Loucy (cell line): Measurements from ENCODE around the gene SFXN5.

Experiments
- H2AFZ ChIP-seq: fragments of 200-600 bp; sonication (generic); 2 replicates; pipeline ENCODE4 v1.6.0; 2016; ENCODE audit warnings: antibody characterized with exemption, mild to moderate bottlenecking, low read length, moderate library complexity
- H3F3A ChIP-seq: fragments of 200-600 bp; 2 replicates; pipeline ENCODE4 v1.6.0; 2016; ENCODE audit warnings: antibody characterized with exemption, low read depth, mild to moderate bottlenecking
- H3K27me3 ChIP-seq: fragments of 200-600 bp; sonication (generic); 2 replicates; pipeline ENCODE4 v1.6.1; 2014; ENCODE audit warnings: low read length, mild to moderate bottlenecking; ENCODE audit not compliant: insufficient read depth, poor library complexity, severe bottlenecking
- H3K36me3 ChIP-seq: fragments of 200-600 bp; sonication (generic); 2 replicates; pipeline ENCODE4 v1.6.1; 2016; ENCODE audit warnings: low read length; ENCODE audit not compliant: insufficient read depth
- H3K4me1 ChIP-seq: fragments of 200-600 bp; sonication (generic); 2 replicates; pipeline ENCODE4 v1.5.1; 2014; ENCODE audit warnings: low read length, mild to moderate bottlenecking; ENCODE audit not compliant: insufficient read depth, poor library complexity, severe bottlenecking
- H3K4me2 ChIP-seq: fragments of 200-600 bp; sonication (generic); 2 replicates; pipeline ENCODE4 v1.6.0; 2014; ENCODE audit warnings: antibody characterized with exemption, low read length, low read depth, mild to moderate bottlenecking; ENCODE audit not compliant: poor library complexity, severe bottlenecking
- H3K4me3 ChIP-seq: fragments of 200-600 bp; sonication (generic); 2 replicates; pipeline ENCODE4 v1.5.1; 2014; ENCODE audit warnings: low read length, mild to moderate bottlenecking, mixed read lengths; ENCODE audit not compliant: poor library complexity, severe bottlenecking
- H3K79me2 ChIP-seq: fragments of 200-600 bp; sonication (generic); 2 replicates; pipeline ENCODE4 v1.6.1; 2014; ENCODE audit warnings: low read length; ENCODE audit not compliant: insufficient read depth
- H3K9ac ChIP-seq: fragments of 200-600 bp; sonication (generic); 2 replicates; pipeline ENCODE4 v1.6.0; 2014; ENCODE audit warnings: mild to moderate bottlenecking, low read depth, low read length, moderate library complexity; ENCODE audit not compliant: poor library complexity, severe bottlenecking
- H3K9me2 ChIP-seq: fragments of 200-600 bp; sonication (generic); replicated peaks from 2 replicates; pipeline ENCODE4 v1.6.1; 2016; ENCODE audit warnings: low read depth, low read length, mixed read lengths
- H3K9me3 ChIP-seq: fragments of 200-600 bp; sonication (generic); 2 replicates; pipeline ENCODE4 v1.6.1; 2014; ENCODE audit warnings: mild to moderate bottlenecking, antibody characterized with exemption, low read length, low read depth; ENCODE audit not compliant: insufficient read depth
- H4K20me1 ChIP-seq: fragments of 200-600 bp; sonication (generic); 2 replicates; pipeline ENCODE4 v1.6.0; 2014; ENCODE audit warnings: antibody characterized with exemption, low read length, mild to moderate bottlenecking; ENCODE audit not compliant: insufficient read depth, poor library complexity, severe bottlenecking
- EZH2phosphoT487 ChIP-seq: fragments of 200-600 bp; IDR thresholded peaks from 2 replicates; pipeline ENCODE4 v1.6.1; 2018; ENCODE audit warnings: antibody characterized with exemption, mild to moderate bottlenecking, moderate library complexity, borderline replicate concordance
- TF ChIP-seq, protein P1 (sequence below): fragments of 200-600 bp; sonication (generic); conservative IDR thresholded peaks from 2 replicates; pipeline ENCODE4 v1.5.1; 2014; ENCODE audit warnings: mild to moderate bottlenecking, antibody characterized with exemption, low read length

Gene SFXN5

DNA sequence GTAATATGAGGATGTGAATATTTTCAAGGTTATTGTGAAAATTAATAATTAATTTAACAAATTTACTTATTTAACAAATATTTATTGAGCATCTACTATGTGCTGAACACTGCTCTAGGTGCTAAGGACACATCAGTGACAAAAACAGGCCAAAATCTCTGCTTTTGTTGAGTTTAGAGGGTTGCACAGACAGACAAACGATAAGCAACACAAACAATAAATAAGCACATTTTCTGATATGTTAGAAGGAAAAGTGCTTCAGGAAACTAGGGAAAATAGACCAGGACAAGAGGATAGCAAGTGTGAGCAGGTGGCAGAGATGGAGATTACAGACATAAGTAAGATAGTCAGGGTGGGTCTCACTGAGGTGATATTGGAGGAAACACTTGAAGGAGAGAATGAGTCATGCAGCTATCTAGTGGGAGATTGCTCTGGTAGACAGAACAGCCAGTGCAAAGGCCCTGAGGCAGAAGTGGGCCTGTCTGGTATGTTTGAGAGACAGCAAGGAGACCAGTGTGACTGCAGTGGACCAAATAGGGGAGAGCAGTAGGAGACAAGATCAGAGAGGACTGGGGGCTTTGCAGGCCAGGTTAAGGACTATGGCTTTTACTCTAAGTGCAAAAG lies 38.3 kb downstream of the SFXN5 start:
- Histone ChIP-seq H4K20me1 (no peaks in the 10 kb centered on the region), H3K4me3 (no peak overlapping the region), H3K9ac (no peak overlapping the region), H3K79me2 (no peaks in the 10 kb centered on the region), H3K36me3 (peaks cover 7% of the 10 kb centered on the region; the same call in 1 of the 2 replicates), H2AFZ (no peak overlapping the region), H3K4me2 (no peak overlapping the region), H3K27me3 (no peaks in the 10 kb centered on the region), H3K9me3 (no peaks in the 10 kb centered on the region), H3K4me1 (no peaks in the 10 kb centered on the region), H3F3A (no peaks in the 10 kb centered on the region), H3K9me2 (no peaks in the 10 kb centered on the region)
- TF ChIP-seq, protein P1, sequence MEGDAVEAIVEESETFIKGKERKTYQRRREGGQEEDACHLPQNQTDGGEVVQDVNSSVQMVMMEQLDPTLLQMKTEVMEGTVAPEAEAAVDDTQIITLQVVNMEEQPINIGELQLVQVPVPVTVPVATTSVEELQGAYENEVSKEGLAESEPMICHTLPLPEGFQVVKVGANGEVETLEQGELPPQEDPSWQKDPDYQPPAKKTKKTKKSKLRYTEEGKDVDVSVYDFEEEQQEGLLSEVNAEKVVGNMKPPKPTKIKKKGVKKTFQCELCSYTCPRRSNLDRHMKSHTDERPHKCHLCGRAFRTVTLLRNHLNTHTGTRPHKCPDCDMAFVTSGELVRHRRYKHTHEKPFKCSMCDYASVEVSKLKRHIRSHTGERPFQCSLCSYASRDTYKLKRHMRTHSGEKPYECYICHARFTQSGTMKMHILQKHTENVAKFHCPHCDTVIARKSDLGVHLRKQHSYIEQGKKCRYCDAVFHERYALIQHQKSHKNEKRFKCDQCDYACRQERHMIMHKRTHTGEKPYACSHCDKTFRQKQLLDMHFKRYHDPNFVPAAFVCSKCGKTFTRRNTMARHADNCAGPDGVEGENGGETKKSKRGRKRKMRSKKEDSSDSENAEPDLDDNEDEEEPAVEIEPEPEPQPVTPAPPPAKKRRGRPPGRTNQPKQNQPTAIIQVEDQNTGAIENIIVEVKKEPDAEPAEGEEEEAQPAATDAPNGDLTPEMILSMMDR: no peak
- no peak for TF ChIP-seq EZH2phosphoT487

GRCh38 chr2:73032702-73033097 lies 38.8 kb downstream of the SFXN5 start:
- Histone ChIP-seq H3K4me1 (no peaks in the 10 kb centered on the region), H3K79me2 (no peaks in the 10 kb centered on the region), H3K36me3 (peaks cover 1% of the 10 kb centered on the region; the same call in 1 of the 2 replicates), H3K4me2 (no peak overlapping the region), H3F3A (no peaks in the 10 kb centered on the region), H3K27me3 (no peaks in the 10 kb centered on the region), H3K9me3 (no peaks in the 10 kb centered on the region), H3K9me2 (no peaks in the 10 kb centered on the region), H4K20me1 (no peaks in the 10 kb centered on the region), H3K4me3 (no peak overlapping the region), H3K9ac (no peak overlapping the region), H2AFZ (no peak overlapping the region)
- no peak for TF ChIP-seq EZH2phosphoT487
- TF ChIP-seq, protein P1: no peak

GRCh38 chr2:73031725-73032701 lies 39.5 kb downstream of the SFXN5 start:
- Histone ChIP-seq H4K20me1 (no peaks in the 10 kb centered on the region), H3K4me3 (no peak overlapping the region), H3K9ac (no peak overlapping the region), H3K9me2 (no peaks in the 10 kb centered on the region), H3F3A (no peaks in the 10 kb centered on the region), H3K27me3 (no peaks in the 10 kb centered on the region), H2AFZ (no peak overlapping the region), H3K4me2 (no peak overlapping the region), H3K9me3 (no peaks in the 10 kb centered on the region), H3K36me3 (no peaks in the 10 kb centered on the region; the same call in 1 of the 2 replicates), H3K79me2 (no peaks in the 10 kb centered on the region), H3K4me1 (no peaks in the 10 kb centered on the region)
- no peak for TF ChIP-seq EZH2phosphoT487
- TF ChIP-seq, protein P1: no peak
